Endometrium (tissue), 2 donors: ENCODE measurements around the gene UBE2QL1.

Experiments
- FAIRE-seq: peaks from 2 replicates; lab custom pipeline; 2012; peaks lifted over from hg19 to GRCh38; lab: Jason Lieb, UNC
- donor health status: control.
- donor health status: control.

UBE2QL1 gene

DNA sequence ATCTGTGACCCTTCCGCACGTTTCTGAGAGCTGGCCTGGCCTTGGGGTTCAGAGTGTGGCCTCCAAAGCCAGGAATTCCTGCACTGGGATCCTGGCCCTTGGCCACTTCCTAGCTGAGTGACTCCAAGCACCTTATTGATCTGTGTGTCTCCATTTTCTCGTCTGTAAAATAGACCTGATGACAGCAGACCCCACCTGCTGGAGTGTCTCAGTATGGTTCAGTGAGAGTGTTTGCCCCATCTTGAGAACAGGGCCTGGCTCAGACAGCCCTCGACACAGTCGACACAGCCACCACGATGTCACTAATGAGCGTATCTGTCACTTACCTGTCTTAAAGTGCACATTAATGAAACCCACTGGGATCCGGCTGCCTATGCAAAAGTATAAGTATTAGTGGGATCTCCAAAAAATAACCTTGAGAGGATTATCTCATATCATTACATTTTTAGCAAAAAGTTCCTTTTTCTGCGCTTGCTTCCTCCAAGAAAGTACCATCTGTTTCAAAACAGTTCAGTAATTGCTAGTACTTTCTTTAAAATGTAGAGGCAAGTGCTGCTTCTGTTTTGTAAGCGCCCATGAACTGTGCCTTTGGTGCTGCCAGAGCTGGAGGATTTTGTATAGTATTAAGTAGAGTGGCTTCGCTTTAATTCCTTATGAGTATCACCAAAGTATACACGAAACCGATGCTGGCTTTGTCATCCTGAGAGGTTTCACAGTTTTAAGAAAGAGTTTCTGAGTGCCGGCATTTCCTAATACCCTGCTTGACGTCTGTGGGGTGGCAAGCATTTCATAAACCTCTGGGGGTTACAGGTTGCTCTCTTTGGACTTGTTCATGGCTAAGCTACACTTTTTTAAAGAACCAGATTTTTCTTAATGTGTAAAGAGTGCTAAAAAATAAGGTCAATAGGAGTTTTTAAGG is 31.7 kb downstream of the UBE2QL1 start:
- no peak for FAIRE-seq

DNA sequence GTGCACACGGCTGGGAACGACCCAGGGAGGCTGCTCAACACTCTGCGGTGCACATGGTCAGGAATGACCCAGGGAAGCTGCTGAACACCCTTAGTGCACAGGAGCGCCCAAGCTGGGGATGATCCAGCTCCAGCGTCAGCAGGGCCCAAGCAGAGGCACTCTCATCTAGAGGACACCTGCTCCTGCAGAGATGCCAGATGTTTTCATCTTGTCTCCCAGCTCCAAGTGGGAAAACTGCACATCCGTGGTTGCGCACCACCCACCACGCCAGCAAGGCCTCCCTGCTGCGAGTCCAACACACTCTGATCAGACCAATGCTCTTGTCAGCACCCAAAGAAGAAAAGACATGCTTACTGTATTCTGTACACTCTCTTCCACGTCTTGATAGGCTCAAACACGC is 34.1 kb downstream of the UBE2QL1 start:
- FAIRE-seq: no peak

DNA sequence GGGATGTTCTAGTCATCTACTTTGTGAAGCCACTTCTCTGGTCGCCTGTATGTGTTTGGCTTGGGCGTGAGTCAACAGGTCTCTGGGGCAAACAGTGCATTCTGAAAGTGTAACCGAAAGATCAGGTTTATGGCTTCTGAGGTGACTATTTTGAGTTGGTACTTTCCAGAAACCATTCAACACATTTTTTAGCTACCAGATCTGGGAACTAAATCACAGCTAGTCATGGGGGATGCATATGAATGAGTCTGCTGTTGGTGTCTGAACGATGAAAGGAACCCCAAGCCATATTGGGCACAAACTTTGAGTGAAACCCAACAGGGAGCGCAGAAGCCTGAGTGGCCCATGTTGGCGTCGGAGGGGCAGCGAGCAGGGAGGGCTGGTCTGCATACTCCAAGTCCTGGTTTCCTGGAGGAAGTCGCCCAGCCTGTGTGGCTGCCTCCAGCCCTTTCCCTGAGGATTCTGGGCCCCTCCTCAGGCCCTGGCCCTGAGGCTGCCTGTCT is 35.3 kb downstream of the UBE2QL1 start:
- no peak for FAIRE-seq

DNA sequence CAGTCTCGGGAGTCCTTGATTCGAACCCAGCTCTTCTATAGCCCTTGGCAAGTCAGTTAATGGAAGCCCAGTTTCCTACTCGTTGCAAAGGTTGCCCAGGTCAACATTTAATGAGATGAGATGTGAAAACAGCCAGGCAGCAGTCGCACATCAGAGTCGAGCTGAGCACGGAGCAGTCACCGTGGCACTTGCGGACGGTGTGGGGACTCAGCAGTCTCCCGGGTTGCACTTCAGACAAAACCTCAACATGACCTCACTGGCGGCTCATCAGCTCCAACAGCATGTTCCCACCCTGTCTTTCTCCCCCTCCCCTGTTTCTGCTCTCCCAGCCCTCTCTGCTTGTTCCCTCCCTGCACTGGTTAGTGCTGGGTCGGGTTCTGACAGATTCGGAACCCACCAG is 35.8 kb downstream of the UBE2QL1 start:
- no peak for FAIRE-seq

DNA sequence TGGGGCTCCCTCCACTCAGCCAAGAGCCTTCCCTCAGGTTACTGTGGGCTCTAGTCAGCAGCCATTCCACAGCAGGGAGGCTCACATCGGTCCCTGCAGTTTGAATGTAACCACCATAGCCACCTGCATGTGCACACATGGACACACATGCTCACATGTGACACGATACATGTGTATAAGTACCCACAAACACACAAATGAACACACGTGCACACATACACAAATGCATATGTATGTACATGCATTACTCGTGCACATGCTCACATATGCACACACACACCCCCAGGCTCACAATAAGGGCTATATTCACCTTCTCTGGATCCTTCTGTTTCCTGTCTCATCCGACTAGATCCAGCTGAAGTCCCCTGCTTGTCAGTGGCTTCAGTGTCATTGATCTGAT is 36.2 kb downstream of the UBE2QL1 start:
- no peak for FAIRE-seq

DNA sequence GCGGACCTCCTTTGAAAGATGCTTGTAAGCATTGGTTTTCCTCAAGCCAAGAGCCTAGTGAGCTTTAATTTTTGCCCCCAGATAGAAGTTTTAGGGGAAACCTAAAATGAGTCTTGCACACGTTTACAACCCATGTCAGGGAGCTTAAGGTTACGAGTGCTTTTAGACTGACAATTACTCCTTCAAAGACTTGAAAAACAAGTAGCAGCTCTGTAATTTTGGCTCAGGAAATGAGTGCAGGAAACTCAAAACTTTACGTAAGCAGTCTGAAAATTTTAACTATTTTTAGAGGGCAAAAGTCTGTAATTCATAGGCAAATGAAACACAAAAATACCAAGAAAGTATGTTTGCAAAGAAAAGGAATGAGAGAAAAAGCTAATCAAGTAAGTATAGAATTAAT is 36.8 kb downstream of the UBE2QL1 start:
- FAIRE-seq: no peak

DNA sequence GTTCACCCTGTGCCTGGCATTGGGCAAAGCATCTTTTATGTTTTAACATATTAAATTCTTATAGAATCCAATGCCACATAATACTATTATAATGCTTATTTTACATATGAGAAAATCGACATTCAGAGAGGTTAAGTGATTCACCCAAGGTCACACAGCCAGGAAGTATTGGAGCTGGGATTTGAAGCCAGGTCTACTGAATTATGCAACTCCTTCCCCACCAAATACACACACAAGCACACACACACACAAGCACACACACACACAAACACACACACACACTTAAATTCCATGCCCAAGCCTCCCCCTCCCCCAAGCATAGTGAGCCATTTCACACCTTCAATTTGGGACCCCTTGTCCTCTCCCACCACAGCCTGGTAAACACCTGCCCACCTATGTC is 37.4 kb downstream of the UBE2QL1 start:
- no peak for FAIRE-seq

DNA sequence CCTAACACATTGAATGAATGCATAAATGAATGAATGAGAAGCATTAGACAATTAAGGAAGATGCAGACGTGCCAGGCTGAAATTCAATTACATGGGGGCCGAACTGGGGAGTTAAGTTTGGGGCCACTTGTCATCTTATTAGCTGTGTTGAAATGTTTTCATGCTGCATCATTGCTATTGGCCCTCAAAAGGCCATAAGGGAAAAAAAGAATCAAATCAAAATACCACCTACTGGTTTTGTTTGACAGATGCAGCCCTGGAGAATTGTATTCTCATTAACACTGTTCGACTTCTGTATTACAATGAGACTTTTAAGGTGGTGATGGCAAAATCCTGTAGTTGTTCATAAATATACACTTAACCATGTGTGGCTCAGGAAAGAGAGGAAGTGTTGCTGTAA is 38.4 kb downstream of the UBE2QL1 start:
- FAIRE-seq: no peak

DNA sequence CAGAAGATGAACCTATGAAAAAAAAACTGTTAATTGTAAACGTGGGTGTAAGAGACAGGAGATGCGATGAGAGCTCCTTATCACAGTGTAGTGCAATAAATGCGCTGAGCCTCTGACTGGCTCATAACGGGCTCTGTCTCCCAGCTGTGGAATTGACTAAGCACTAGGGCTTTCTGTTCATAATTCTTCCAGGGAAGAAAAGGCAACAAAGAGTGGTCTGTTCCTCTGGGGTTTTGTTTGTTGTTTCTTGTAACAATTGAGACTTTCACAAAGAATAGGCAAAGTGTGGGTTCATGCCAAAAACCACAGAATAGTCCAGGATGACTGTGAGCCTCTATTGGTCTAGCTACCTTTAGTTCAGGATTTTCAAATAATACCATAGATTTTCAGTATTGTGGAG is 39.4 kb downstream of the UBE2QL1 start:
- no peak for FAIRE-seq

DNA sequence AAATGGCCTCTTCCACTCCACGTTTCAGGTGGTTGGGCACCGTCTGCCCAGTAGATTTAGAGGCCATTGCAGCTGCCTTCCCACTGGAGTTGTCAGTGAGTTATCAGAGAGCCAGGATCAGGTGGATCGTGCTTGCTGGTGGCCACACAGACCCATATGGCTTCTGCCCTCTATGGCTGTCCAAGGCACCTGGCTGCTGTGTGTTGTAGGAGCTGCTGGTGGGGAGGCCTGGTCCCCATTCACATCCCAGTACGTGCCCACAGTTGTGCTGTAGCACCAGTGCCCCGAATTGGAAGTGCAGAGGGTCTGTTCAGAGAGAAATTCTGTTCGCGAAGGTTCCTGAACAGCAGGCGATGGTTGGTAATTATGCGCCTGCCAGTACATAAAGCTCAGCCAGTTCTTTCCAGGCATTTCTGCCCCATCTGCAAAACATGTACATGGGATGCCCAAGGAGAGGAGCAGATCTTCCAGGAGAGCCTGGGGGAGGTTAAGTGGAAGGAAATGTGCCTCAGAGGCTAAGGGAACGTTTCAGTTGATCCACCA is 41.1 kb downstream of the UBE2QL1 start:
- no peak for FAIRE-seq

DNA sequence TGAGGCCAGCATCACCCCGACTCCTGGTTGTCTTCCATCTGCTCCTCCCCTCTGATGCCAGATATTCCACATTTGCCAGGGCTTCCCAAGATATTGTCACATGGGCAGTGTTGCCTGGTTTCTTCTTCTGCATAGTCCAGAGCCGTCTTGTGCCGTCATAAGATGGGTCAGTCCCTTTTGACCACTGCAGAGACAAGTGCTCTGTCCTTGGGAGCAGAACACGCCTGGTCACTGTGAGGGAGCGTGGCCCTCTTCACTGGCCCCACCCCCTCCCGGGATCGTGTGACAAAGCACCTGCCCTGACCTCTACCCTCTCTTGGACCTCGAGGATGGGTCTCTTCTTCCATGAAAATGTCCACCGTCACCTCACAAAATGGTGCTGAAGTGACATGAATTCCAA is 41.6 kb downstream of the UBE2QL1 start:
- FAIRE-seq: no peak

DNA sequence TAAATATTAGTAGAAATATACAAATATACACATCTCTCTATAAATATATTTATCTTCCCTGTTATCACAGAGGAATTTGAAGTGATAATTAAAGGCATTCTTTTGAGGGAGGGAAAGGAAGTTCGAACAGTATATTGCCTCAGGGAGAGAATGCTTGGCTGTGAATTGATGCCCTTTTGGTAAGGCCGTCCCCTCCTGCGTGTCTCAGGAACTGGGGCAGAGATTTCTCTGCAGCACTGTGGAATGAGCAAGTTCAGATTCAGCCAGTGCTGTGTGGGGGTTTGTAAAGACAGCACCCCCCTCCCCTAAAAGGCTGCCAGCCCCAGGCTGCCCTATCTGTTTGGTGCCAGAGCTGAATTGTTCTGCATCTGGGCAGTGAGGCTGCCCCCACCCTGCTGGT is 42.0 kb downstream of the UBE2QL1 start:
- no peak for FAIRE-seq

DNA sequence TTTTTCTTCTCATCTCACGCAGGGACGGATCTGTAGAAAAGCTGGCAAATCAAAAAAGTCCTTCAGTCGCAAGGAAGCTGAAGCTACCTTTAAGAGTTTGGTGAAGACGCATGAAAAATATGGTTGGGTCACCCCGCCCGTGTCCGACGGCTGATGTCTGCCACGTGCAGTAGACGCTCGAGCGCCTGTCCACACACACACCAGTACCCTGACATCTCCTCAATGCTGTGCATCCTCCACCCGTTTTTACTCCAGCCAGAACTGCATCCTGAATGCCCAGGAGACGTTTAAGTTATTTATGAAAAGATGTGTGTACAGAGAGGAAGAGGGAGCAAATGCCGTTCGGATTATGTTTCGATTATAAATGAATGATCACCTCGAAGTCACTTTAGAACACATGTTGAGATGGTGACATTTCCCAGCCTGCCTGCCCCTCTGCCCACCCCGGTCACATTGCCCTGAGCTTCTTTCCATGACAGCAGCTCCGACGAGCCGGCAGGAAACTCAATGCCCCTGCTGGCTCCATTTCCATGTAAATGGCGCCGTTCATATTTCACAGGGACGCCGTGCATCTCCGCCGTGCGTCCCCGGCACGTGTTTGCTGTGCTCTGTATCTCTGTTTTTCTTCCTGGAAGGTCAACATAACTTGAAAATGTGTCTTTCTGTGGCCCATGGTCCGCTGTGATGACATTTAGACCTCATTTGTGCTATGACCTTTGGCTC is 42.7 kb downstream of the UBE2QL1 start:
- no peak for FAIRE-seq

DNA sequence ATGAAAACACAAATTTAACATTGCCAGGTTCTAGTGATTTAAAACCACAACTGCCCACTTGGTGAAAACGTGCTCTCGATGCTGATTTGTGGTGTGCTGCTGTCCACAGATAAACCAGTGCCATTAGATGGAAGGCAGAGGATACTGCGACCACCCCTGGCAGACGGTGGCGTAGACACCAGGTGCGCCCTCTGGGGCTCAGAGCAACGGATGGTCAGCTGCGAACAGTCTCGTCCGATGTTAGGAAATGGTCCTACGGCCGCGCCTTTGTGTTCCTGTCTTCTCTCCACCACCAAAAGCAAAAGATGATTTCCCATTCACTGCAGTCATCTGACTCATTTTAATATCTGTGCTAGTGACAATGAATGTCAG is 43.2 kb downstream of the UBE2QL1 start:
- no peak for FAIRE-seq

DNA sequence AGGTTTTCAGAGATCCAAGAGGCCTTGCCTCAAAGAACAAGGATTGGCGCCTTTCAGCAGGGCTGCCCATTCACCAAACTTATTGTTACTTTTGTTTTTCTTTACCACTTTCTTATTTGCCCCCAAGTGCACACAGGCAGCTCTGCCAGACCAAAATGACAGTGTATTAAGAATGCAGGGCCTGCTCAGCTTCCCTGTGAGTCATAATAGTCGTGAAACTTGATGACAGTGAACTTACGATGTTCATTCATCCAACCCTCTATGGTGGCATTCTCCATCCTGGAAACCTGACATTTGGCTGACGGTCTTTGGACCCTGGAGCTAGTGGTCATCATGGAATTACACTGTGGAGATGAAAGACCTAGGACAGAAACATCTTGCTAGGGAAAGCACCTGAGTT is 44.3 kb downstream of the UBE2QL1 start:
- FAIRE-seq: no peak

DNA sequence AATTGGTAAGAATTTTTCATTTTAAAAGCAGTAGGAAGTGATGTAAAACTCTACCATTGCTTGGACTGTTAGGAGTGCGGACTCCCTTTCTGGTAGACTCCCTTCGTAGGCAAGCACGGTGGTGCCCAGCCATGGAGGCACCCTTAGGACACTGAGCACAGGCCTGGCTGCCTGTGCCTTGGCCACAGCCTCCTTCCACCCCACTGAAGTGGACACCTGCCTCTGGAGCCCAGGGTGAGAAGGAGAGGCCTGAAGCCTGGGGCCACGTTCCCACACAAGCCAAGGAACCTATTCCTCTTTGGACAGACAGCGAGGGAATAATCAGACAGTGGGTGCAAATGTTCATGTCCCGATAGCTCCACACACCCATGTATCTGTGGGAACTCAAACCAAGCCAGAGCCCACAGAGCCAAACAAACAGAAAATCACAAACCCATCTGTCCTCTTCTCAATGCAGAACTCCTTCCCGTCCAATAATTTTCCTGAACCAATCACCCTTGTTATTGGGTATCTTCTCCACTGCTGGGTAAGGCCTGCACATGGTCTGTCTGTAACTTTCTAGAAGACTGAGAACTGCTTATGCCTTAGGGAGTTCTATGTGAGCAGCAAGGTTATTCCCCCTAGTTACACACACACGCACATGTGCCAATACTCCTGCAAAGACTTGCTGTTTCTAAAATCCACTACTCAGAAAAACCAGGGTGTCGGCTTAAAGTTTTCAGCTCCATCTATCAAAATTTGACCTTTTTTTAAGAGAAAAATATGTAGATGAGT is 45.2 kb downstream of the UBE2QL1 start:
- no peak for FAIRE-seq

DNA sequence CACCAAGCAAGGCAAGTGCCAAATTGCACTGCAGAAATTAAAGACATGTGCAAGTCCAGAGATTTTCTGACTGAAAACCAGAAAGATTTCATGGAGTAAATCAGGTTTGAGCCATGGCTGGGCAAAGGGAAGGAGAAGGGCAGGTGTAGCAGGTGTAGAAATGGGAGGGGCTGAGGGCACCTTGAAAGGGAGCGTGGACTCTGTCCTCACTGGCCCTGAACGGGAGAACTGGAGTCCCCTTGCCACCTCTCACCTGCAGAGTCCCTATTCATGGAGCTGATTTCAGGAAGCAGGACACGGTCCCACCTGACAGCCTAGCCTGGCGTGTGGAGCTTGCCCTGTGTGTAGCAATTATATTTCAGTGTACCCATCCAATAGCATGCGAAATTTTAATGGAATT is 46.3 kb downstream of the UBE2QL1 start:
- FAIRE-seq: no peak

DNA sequence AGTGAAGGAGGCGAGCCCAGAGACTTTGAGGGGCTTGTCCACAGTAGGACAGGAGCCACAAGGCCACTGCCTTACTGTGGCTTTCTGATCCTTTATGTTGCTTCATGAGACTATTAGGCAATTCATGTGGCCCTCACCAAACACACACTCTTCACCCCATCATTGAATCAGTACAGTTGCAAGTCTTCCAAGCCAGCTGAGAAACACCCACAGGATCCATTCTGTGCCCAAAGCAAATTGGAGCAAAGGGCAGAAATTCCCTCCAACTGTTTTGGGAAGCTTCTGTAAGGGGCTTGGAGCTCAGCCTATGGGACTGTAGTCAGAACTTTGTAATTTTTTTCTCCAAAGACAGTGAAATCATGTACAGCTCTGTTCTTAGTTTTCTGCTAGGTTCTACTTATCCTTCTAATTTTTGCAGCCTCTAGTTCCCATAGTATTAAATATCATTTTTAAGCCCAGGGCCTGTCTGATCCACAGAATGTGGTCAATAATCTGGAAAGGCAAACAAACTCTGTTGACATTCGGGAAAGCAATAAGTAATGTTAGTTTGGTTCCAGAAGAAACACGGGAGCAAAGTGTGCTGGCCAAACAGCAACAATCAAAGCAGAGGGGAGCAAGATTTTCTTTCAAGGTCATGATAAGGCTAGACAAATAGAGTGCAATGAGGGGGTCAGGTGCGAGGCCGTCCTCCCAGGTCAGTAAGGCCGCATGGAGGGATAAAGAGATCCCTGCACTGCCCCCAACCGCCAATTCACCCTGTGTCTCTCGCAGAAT is 47.0 kb downstream of the UBE2QL1 start:
- FAIRE-seq: no peak

DNA sequence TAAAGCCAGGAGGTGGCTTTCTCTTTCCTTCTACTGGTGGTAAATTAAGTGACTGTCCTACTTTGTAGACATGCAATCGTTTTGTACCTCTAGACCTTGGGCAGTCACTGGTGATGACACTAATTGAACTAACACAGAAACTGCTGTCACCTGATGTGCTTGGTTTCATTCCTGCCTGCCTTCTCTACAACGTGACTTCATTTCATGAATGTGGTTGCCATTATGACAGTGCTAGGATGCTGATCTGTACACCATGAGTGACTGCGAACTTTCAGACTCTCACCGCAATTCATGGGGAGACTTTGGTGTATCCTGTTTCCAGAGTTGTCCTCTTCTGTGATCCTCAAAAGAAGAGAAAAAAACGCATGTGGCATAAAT is 47.5 kb downstream of the UBE2QL1 start:
- no peak for FAIRE-seq

DNA sequence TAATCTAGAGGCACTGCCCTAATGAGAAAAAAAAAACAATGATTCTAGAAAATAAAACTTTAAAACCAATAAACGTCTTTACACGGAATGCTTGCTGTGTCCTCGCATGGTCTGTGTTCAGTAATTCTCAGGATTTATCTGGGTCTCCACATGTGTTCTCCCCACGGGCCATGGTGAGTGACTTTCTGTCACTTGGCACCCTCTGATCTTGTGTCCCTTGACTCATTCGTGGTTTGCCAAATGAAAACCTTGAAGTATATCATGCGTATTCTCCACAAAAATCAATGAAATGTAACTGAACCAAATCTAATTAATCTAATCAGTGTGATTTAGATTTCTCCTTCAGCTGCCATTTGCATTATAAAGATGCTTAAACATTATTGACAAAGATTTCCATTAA is 48.0 kb downstream of the UBE2QL1 start:
- FAIRE-seq: no peak

DNA sequence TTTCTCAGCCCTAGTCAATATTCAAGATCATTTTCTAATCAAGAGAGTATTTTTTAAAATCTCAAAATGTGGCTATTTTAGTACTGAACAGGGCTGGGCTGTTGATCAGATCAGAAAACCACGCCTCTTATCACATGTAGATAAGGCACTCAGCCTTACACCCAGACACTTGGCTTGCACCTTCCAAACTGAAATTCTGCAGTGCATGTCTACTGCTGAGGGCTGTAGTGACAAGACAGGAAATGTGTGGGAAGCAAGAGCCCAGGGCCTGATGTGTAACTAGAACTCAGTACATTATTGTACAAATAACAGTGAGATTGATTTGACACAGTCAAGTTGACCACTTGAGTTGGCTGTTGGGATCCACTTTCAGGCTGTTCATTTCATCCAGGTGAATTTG is 48.6 kb downstream of the UBE2QL1 start:
- no peak for FAIRE-seq

DNA sequence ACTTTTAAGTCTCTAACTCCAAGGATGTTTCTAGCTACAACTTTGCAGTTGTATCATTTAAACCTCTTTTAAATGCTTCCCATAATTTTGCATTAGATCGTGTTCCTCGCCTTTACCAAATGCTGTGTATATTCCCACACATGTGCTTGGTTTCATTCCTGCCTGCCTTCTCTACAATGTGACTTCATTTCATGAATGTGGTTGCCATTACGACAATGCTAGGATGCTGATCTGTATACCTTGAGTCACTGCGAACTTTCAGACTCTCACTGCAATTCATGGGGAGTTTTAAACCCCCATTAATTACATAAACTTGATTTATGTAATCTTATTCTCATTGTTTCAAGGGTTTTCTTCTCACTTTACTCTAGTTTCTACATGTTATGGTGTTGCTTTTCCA is 50.3 kb downstream of the UBE2QL1 start:
- FAIRE-seq: no peak
